OCI-LY1 (cell line): ENCODE data around the gene LRRC43.

Source experiments
- H2AFZ ChIP-seq: fragments of 200-600 bp; sonication (generic), shearing (Covaris generic); 2 replicates; pipeline ENCODE4 v1.6.0; 2014; ENCODE audit warnings: antibody characterized with exemption, mild to moderate bottlenecking, low read length
- H3F3A ChIP-seq: fragments of 200-600 bp; sonication (generic), shearing (Covaris generic); 2 replicates; pipeline ENCODE4 v1.6.0; 2014; ENCODE audit warnings: mild to moderate bottlenecking, antibody characterized with exemption, low read length, moderate library complexity; ENCODE audit not compliant: insufficient read depth
- H3K27ac ChIP-seq: fragments of 200-600 bp; sonication (generic); 2 replicates; pipeline ENCODE4 v1.5.1; 2014; ENCODE audit warnings: low read length, mixed run types, mild to moderate bottlenecking, low read depth; ENCODE audit not compliant: poor library complexity, severe bottlenecking
- H3K27me3 ChIP-seq: fragments of 200-600 bp; sonication (generic); 2 replicates; pipeline ENCODE4 v1.6.0; 2014; ENCODE audit warnings: antibody characterized with exemption, mild to moderate bottlenecking, low read length, moderate library complexity; ENCODE audit not compliant: insufficient read depth
- H3K36me3 ChIP-seq: fragments of 200-600 bp; sonication (generic); 2 replicates; pipeline ENCODE4 v1.6.1; 2014; ENCODE audit warnings: mild to moderate bottlenecking, antibody characterized with exemption, low read length, moderate library complexity, mixed read lengths; ENCODE audit not compliant: insufficient read depth
- H3K4me1 ChIP-seq: fragments of 200-600 bp; sonication (generic); 2 replicates; pipeline ENCODE4 v1.5.1; 2014; ENCODE audit warnings: mild to moderate bottlenecking, low read length, moderate library complexity; ENCODE audit not compliant: insufficient read depth, severe bottlenecking
- H3K4me2 ChIP-seq: fragments of 200-600 bp; sonication (generic), shearing (Covaris generic); 2 replicates; pipeline ENCODE4 v1.6.1; 2014; ENCODE audit warnings: low read length
- H3K4me3 ChIP-seq: fragments of 200-600 bp; sonication (generic); 2 replicates; pipeline ENCODE4 v1.5.1; 2014; ENCODE audit warnings: low read length, low read depth, mild to moderate bottlenecking, mixed read lengths; ENCODE audit not compliant: poor library complexity, severe bottlenecking
- H3K79me2 ChIP-seq: fragments of 200-600 bp; shearing (Covaris generic); 2 replicates; pipeline ENCODE4 v1.6.1; 2016; ENCODE audit warnings: mixed run types, low read length, mixed read lengths; ENCODE audit not compliant: insufficient read depth
- H3K9ac ChIP-seq: fragments of 200-600 bp; sonication (generic), shearing (Covaris generic); 2 replicates; pipeline ENCODE4 v1.6.1; 2014; ENCODE audit warnings: mild to moderate bottlenecking, low read length, mixed read lengths
- H3K9me2 ChIP-seq: fragments of 200-600 bp; sonication (generic), shearing (Covaris generic); 2 replicates; pipeline ENCODE4 v1.6.1; 2014; ENCODE audit warnings: low read depth, mild to moderate bottlenecking, low read length, mixed read lengths
- H3K9me3 ChIP-seq: fragments of 200-600 bp; shearing (Covaris generic); 2 replicates; pipeline ENCODE4 v1.6.1; 2014; ENCODE audit warnings: low read length, mixed read lengths
- H4K20me1 ChIP-seq: fragments of 200-600 bp; sonication (generic), shearing (Covaris generic); 2 replicates; pipeline ENCODE4 v1.6.0; 2016; ENCODE audit warnings: mild to moderate bottlenecking, low read length; ENCODE audit not compliant: insufficient read depth
- EZH2 ChIP-seq: fragments of 200-600 bp; sonication (generic), shearing (Covaris generic); IDR thresholded peaks from 2 replicates; pipeline ENCODE4 v1.8.0; 2017; ENCODE audit warnings: borderline replicate concordance, mixed run types, mild to moderate bottlenecking, antibody characterized with exemption, low read length, moderate library complexity, mixed read lengths
- TF ChIP-seq, protein P1 (sequence below): fragments of 200-600 bp; sonication (generic), shearing (Covaris generic); IDR thresholded peaks from 2 replicates; pipeline ENCODE4 v1.5.1; 2017; ENCODE audit warnings: mild to moderate bottlenecking, antibody characterized with exemption, low read length, moderate library complexity, mixed read lengths

The LRRC43 gene

DNA sequence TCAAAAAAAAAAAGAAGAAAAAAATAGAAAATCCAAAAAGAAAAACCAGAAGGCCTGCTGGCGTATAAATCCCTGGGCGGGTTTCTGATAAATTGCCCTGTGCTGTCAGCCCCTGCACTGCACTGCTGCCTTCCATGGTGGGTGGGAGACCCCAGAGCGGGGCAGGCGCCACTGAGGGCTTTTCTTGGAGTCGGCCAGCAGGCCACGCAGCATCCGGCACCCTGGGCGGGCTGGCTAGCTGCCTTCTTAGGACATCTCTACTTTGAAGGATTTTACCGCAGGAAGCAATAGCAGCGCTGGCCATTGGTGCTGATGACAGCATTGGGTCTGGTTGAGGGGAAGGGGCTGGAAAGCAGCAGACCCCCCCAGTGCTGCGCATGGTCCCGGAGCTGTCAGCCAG, 38.0 kb upstream of the LRRC43 start:
- no peaks in the 10 kb centered on the region for H3K9me2 ChIP-seq
- no peaks in the 10 kb centered on the region for H3F3A ChIP-seq
- H4K20me1 ChIP-seq, result no peaks in the 10 kb centered on the region
- H3K9me3 ChIP-seq, result no peaks in the 10 kb centered on the region
- no peak overlapping the region for H2AFZ ChIP-seq
- no peak overlapping the region for H3K4me2 ChIP-seq
- no peak overlapping the region for H3K4me3 ChIP-seq
- no peak overlapping the region for H3K27ac ChIP-seq
- peaks cover 20% of the 10 kb centered on the region for H3K36me3 ChIP-seq
- no peak overlapping the region for H3K9ac ChIP-seq
- no peaks in the 10 kb centered on the region for H3K27me3 ChIP-seq
- TF ChIP-seq EZH2, result no peak
- TF ChIP-seq, protein P1, sequence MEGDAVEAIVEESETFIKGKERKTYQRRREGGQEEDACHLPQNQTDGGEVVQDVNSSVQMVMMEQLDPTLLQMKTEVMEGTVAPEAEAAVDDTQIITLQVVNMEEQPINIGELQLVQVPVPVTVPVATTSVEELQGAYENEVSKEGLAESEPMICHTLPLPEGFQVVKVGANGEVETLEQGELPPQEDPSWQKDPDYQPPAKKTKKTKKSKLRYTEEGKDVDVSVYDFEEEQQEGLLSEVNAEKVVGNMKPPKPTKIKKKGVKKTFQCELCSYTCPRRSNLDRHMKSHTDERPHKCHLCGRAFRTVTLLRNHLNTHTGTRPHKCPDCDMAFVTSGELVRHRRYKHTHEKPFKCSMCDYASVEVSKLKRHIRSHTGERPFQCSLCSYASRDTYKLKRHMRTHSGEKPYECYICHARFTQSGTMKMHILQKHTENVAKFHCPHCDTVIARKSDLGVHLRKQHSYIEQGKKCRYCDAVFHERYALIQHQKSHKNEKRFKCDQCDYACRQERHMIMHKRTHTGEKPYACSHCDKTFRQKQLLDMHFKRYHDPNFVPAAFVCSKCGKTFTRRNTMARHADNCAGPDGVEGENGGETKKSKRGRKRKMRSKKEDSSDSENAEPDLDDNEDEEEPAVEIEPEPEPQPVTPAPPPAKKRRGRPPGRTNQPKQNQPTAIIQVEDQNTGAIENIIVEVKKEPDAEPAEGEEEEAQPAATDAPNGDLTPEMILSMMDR, result no peak
- H3K4me1 ChIP-seq, result peaks cover 11% of the 10 kb centered on the region
- no peaks in the 10 kb centered on the region for H3K79me2 ChIP-seq

DNA sequence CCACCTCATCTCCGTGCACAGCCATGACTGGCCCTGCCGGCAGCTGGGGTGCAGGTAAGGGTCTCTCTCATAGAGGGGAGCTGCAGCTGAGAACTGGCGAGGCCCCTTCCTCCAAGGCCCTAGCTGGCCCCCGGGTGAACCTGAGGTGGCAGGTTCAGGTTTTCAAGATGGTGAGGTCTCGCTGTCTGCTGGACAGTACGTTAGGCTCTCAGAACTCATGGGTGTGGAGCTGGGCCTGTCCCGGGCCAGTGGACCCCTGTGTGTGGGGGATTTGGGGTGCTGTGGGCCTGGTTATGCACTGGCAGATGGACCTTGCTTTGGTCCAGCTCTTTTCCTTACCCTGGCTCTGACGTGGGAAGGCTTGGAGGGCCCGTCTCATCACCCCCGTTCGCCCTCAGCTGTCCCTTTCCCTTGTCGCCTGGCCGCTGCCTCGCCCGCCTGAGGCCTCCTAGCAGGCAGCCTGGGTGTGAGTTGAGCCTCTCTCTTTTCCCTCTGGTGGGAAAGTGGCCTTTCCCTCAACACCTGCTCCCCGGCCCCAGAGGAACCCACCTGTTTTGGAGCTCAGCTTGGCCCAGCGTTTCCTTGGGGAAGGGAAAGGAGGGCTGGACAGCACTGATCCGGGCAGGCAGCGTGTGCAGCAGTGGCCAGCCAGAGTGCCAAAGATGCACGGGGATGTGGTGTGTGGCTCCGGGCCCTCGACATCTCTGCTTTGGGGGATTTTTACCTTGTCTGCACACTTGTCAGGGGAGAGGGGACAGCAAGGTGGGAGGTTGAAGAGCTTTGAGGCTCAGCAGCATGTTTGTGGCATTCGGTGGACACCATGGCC, 37.2 kb upstream of the LRRC43 start:
- H3K9me3 ChIP-seq, result no peaks in the 10 kb centered on the region

DNA sequence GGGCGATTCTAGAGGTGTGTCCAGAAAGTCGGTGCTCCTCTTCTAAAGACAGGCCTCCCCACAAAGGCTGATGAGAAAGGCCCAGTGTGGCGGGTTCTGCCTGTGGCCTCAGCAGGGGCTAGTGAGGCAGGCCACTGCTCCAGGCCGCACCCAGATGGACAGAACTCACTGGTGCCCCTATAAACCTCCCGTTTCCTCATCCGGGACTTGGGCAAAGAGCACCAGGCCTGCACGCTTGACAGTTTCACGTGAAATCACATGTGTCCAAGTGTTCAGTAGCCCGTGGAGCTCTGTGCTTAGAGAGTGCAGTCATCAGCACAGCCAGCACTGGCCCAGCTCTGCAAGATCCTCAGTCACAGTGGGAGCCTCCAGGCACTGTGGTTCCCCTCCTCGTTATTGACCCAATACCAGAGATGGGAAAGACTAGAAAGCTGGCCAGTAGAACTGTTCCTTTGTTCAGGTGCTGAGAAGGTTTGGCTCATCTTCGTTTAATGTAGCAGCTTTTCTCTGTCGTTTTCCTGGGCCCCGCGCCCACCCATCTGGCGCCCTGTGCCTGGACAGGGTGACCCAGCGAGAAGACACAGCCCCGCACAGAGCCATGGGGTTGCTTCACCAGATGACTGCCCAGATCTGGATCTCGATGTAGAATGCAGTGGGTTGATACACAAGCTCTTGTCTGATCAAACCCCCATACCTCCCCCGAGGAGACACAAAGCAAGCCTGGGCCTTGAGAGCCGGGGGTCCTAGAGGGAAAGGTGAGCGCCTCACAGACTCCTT, 35.2 kb upstream of the LRRC43 start:
- no peaks in the 10 kb centered on the region for H3K9me3 ChIP-seq
- no peaks in the 10 kb centered on the region for H3F3A ChIP-seq
- no peak overlapping the region for H3K4me3 ChIP-seq
- no peak overlapping the region for H3K9ac ChIP-seq
- no peaks in the 10 kb centered on the region for H4K20me1 ChIP-seq
- no peaks in the 10 kb centered on the region for H3K9me2 ChIP-seq
- H3K4me1 ChIP-seq, result peaks cover 11% of the 10 kb centered on the region
- H3K27ac ChIP-seq, result no peak overlapping the region
- H3K36me3 ChIP-seq, result peaks cover 6% of the 10 kb centered on the region
- no peak for TF ChIP-seq EZH2
- TF ChIP-seq, protein P1, result no peak
- H2AFZ ChIP-seq, result no peak overlapping the region
- no peaks in the 10 kb centered on the region for H3K79me2 ChIP-seq
- no peak overlapping the region for H3K4me2 ChIP-seq
- H3K27me3 ChIP-seq, result no peaks in the 10 kb centered on the region

More for the DNA sequence above, 37.2 kb upstream of the LRRC43 start:
- H2AFZ ChIP-seq, result no peak overlapping the region
- H3K9ac ChIP-seq, result no peak overlapping the region
- H3K4me2 ChIP-seq, result no peak overlapping the region
- H3F3A ChIP-seq, result no peaks in the 10 kb centered on the region
- no peaks in the 10 kb centered on the region for H3K79me2 ChIP-seq
- H3K36me3 ChIP-seq, result peaks cover 20% of the 10 kb centered on the region
- H3K9me2 ChIP-seq, result no peaks in the 10 kb centered on the region
- no peaks in the 10 kb centered on the region for H4K20me1 ChIP-seq
- H3K27ac ChIP-seq, result no peak overlapping the region
- H3K27me3 ChIP-seq, result no peaks in the 10 kb centered on the region
- TF ChIP-seq EZH2, result no peak
- TF ChIP-seq, protein P1, result no peak
- H3K4me1 ChIP-seq, result peaks cover 11% of the 10 kb centered on the region
- H3K4me3 ChIP-seq, result no peak overlapping the region
